WI38 (cell line): Measurements from ENCODE around the gene CARD10.

Source experiments
- H3K4me3 ChIP-seq: 2 replicates; pipeline ENCODE4 v1.5.1; 2011; ENCODE audit warnings: low read depth, mild to moderate bottlenecking, control low read depth, low read length
- CTCF ChIP-seq: IDR thresholded peaks from 2 replicates; pipeline ENCODE4 v1.5.1; 2012; ENCODE audit warnings: low read depth, mild to moderate bottlenecking, control low read depth, low read length

Gene CARD10

GRCh38 chr22:37520776-37521191, 1.6 kb upstream of the CARD10 start:
- no peak for TF ChIP-seq CTCF
- no peak overlapping the region for H3K4me3 ChIP-seq

GRCh38 chr22:37518509-37519267, 527 bp downstream of the CARD10 start:
- H3K4me3 ChIP-seq = peak overlapping the region; percentile 70
- TF ChIP-seq CTCF = no peak

- TF ChIP-seq CTCF = no peak
- H3K4me3 ChIP-seq = peak overlapping the region; percentile 70
These were observed 1.3 kb downstream of the CARD10 start for GRCh38 chr22:37517826-37518450.

- no peak overlapping the region for H3K4me3 ChIP-seq
- no peak for TF ChIP-seq CTCF
These were observed 2.8 kb downstream of the CARD10 start for GRCh38 chr22:37516456-37516855.

- TF ChIP-seq CTCF = no peak
- no peak overlapping the region for H3K4me3 ChIP-seq
These were observed 3.3 kb downstream of the CARD10 start for GRCh38 chr22:37515901-37516300.

- no peak for TF ChIP-seq CTCF
These were observed 4.6 kb downstream of the CARD10 start for GRCh38 chr22:37514526-37515051.

GRCh38 chr22:37511395-37512104, 7.7 kb downstream of the CARD10 start:
- no peak overlapping the region for H3K4me3 ChIP-seq
- no peak for TF ChIP-seq CTCF

More at GRCh38 chr22:37514526-37515051, 4.6 kb downstream of the CARD10 start:
- no peak overlapping the region for H3K4me3 ChIP-seq
